Activated CD4-positive, alpha-beta T cell treated with anti-CD3 and anti-CD28 coated beads, Interleukin-2, amount 10 ng/mL, durations not matched to agents 7 days and 5 days (primary cell): ENCODE results near the gene IGFALS. TPM values are rescaled to one million over a fixed set of nuclear protein-coding genes. Genes with fewer than 3 reads are reported as not detected.

Experiments
- CTCF ChIA-PET: fragments of 350-600 bp; sonication (Branson Sonifier 250); formaldehyde crosslinking; loops from one replicate; lab custom pipeline; 2021; ENCODE audit warnings: antibody characterized with exemption; lab: Charles Lee
- POLR2A ChIA-PET: fragments of 350-600 bp; sonication (Branson Sonifier 250); formaldehyde crosslinking; loops from one replicate; lab custom pipeline; 2021; ENCODE audit warnings: antibody characterized with exemption; lab: Charles Lee
- DNase-seq: peaks from one replicate; pipeline ENCODE4 v3.0.0-alpha.2; 2020
- H3K27ac Mint-ChIP-seq: one replicate; pipeline ENCODE4 v1.8.0; 2021; ENCODE audit warnings: mild to moderate bottlenecking, moderate library complexity, mixed read lengths
- H3K27me3 Mint-ChIP-seq: one replicate; pipeline ENCODE4 v1.8.0; 2021; ENCODE audit warnings: mixed read lengths
- H3K36me3 Mint-ChIP-seq: one replicate; pipeline ENCODE4 v1.8.0; 2021; ENCODE audit warnings: low read depth, mixed read lengths
- H3K4me1 Mint-ChIP-seq: one replicate; pipeline ENCODE4 v1.8.0; 2021; ENCODE audit warnings: mixed read lengths
- H3K4me3 Mint-ChIP-seq: one replicate; pipeline ENCODE4 v1.8.0; 2021; ENCODE audit warnings: mild to moderate bottlenecking, moderate library complexity, mixed read lengths
- H3K9me3 Mint-ChIP-seq: one replicate; pipeline ENCODE4 v1.8.0; 2021; ENCODE audit warnings: mixed read lengths
- total RNA-seq, 2 experiments: library from RNA; stranded (reverse); gene quantifications; one replicate each; pipeline ENCODE4 v1.2.3, GENCODE V29; 2021

Gene IGFALS
- total RNA-seq, 2 experiments from 2014 or later = 0.15 TPM; not detected in 1

- CTCF ChIA-PET = interaction anchor here (0.6 to 2.6 kb wide), 3 partner anchors 10 to 160 kb away, joined by 3 to 5 read pairs (median 4); no protein-coding TSS in a partner anchor
- POLR2A ChIA-PET = no interaction called here
- DNase-seq = peak; percentile 15
Observed at GRCh38 chr16:1823821-1824220, 30.3 kb upstream of the IGFALS start.

GRCh38 chr16:1822801-1823200 is 29.3 kb upstream of the IGFALS start:
- ChIA-PET CTCF (no interaction called here), POLR2A (no interaction called here)
- Mint-ChIP-seq H3K27me3 (no peaks in the 10 kb centered on the region), H3K9me3 (no peaks in the 10 kb centered on the region), H3K4me3 (no peak overlapping the region), H3K36me3 (no peaks in the 10 kb centered on the region), H3K4me1 (peaks cover 22% of the 10 kb centered on the region), H3K27ac (no peak overlapping the region)
- DNase-seq = no peak

More at GRCh38 chr16:1823821-1824220, 30.3 kb upstream of the IGFALS start:
- H3K9me3 Mint-ChIP-seq = no peaks in the 10 kb centered on the region
- H3K36me3 Mint-ChIP-seq = no peaks in the 10 kb centered on the region
- peaks cover 30% of the 10 kb centered on the region for H3K4me1 Mint-ChIP-seq
- no peak overlapping the region for H3K4me3 Mint-ChIP-seq
- H3K27ac Mint-ChIP-seq = no peak overlapping the region
- H3K27me3 Mint-ChIP-seq = no peaks in the 10 kb centered on the region

DNA sequence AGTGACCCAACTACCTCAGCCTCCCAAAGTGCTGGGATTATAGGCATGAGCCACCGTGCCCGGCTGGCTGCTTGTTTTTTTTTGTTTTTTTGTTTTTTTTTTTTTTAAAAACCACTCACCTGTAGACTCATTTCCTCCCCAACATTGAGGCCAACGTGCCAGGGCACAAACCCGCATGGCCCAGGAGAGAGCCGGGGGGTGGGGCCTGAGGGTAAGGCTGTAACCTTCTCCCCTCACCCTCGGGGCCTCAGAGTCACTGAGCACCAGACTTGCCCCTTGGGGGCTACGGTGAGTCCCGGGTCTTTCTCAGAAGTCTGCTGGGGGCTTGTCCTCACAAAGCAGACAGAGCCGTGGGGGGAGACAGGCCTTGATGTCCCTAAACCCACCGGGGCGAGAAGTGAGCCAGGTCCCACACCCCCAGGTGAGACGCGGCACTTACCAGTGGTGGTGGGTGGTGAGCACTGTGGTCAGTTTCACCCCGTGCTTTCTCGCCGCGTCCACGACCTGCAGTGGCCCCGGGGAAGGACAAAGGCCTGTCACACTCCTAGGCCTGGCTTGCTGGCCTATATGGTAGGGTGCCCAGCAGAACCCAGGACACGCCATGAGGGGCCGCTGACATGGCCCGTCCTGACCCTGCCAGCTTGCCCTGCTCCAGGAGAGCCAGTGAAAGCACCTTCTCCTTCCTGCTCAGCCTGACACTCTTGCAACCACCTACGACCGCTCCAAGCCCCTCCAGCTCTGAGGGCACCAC is 28.5 kb upstream of the IGFALS start:
- Mint-ChIP-seq H3K36me3 (no peaks in the 10 kb centered on the region), H3K4me3 (no peak overlapping the region), H3K27me3 (no peaks in the 10 kb centered on the region), H3K4me1 (peaks cover 18% of the 10 kb centered on the region), H3K9me3 (no peaks in the 10 kb centered on the region), H3K27ac (no peak overlapping the region)
- CTCF ChIA-PET = interaction anchor here (0.5 kb wide), 1 partner anchor 622 kb away, joined by 3 read pairs; no protein-coding TSS in a partner anchor
- POLR2A ChIA-PET = no interaction called here
- DNase-seq = no peak

DNA sequence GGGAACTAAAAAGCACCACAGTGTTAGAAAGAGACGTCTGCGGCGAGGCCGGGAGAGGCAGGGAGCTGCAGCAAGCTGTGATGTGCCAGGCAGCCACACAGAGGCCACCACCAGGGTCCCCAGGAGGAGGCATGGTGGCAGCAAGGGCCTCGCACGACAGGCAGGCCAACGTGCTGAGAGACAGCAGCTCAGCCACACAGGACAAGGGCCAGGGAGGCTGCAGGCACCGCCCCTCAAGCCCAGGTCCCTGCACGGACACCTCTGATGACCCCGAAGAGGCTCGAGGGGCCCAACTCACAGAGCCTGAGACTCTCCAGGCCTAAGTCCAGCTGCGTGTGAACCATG is 27.4 kb upstream of the IGFALS start:
- H3K27ac Mint-ChIP-seq = no peak overlapping the region
- no peak for DNase-seq
- no peaks in the 10 kb centered on the region for H3K36me3 Mint-ChIP-seq
- no peaks in the 10 kb centered on the region for H3K9me3 Mint-ChIP-seq
- ChIA-PET CTCF (no interaction called here), POLR2A (no interaction called here)
- no peaks in the 10 kb centered on the region for H3K27me3 Mint-ChIP-seq
- no peak overlapping the region for H3K4me3 Mint-ChIP-seq
- H3K4me1 Mint-ChIP-seq = peaks cover 18% of the 10 kb centered on the region

DNA sequence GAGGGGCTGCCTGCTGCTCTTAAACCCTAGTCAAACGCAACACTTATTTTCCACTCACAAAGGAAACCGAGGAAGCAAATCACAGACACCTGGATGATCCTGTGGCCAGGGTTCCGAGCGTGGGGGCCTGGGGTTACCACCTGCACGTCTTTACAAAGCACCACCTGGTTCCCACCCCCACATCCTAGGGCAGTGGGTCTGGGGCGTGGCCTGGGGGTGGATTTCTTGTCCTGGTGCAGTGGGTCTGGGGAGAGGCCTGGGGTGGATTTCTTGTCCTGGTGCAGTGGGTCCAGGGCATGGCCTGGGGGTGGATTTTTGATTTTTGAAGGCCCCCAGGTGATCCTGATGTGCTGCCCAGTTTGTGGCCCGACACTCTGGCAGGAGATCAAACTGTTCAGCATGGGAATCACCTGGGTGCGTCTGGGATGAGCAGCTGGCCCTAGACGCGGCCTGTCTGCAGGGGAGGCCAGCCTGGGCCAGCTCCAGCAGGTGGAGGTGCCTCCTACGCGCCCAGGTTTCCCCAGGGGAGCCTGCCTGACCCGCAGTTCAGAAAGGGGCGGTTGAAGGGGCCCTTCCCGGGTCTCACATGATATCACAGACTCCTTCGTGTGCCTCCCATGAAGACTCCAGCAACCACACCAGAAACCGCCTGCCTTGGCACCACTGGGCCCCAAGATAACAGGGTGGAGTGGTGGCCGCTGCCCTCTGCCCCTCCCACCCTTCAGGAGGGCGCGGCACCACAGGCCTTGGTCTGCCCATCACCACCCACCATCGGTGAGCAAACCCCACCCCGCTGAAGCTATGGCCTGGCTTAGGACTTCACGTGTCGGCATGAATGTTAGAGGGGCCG is 26.8 kb upstream of the IGFALS start:
- ChIA-PET CTCF (no interaction called here), POLR2A (interaction anchor here (0.7 kb wide), 1 partner anchor 46 kb away, joined by 3 read pairs; no protein-coding TSS in a partner anchor)
- Mint-ChIP-seq H3K9me3 (no peaks in the 10 kb centered on the region), H3K4me3 (no peak overlapping the region), H3K27ac (no peak overlapping the region), H3K27me3 (no peaks in the 10 kb centered on the region), H3K4me1 (peaks cover 12% of the 10 kb centered on the region), H3K36me3 (peaks cover 4% of the 10 kb centered on the region)
- DNase-seq = no peak

DNA sequence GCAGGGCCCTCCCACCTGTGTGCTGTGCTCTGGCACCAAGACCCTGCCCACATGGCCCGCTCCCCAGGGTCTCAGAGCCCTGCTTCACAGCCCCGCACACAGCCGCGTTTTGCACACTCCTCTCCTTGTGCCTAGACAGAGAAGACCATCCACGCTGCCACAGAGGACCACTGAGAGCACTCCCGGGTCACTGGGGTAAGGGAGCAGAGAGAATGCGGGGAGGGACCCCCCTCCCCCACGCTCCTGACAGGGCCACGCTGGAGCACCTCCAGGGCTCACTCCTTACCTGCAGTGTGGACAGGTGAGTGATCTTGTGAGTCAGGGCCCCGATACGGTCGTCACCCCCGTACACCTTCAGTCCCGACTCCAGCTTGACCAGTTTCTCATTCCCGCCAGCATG is 26.1 kb upstream of the IGFALS start:
- ChIA-PET POLR2A (interaction anchor here (0.7 kb wide), 1 partner anchor 47 kb away, joined by 3 read pairs; no protein-coding TSS in a partner anchor), CTCF (no interaction called here)
- DNase-seq = no peak
- Mint-ChIP-seq H3K27me3 (no peaks in the 10 kb centered on the region), H3K4me3 (no peak overlapping the region), H3K36me3 (peaks cover 7% of the 10 kb centered on the region), H3K4me1 (peaks cover 9% of the 10 kb centered on the region), H3K27ac (no peak overlapping the region), H3K9me3 (no peaks in the 10 kb centered on the region)

GRCh38 chr16:1818873-1819525 is 25.5 kb upstream of the IGFALS start:
- H3K9me3 Mint-ChIP-seq = no peaks in the 10 kb centered on the region
- H3K27ac Mint-ChIP-seq = no peak overlapping the region
- CTCF ChIA-PET = no interaction called here
- POLR2A ChIA-PET = no interaction called here
- DNase-seq = no peak
- no peak overlapping the region for H3K4me3 Mint-ChIP-seq
- H3K36me3 Mint-ChIP-seq = peaks cover 7% of the 10 kb centered on the region
- H3K4me1 Mint-ChIP-seq = peaks cover 4% of the 10 kb centered on the region
- no peaks in the 10 kb centered on the region for H3K27me3 Mint-ChIP-seq

- Mint-ChIP-seq H3K4me3 (no peak overlapping the region), H3K36me3 (peaks cover 12% of the 10 kb centered on the region), H3K27me3 (no peaks in the 10 kb centered on the region), H3K27ac (no peak overlapping the region), H3K4me1 (no peaks in the 10 kb centered on the region), H3K9me3 (no peaks in the 10 kb centered on the region)
- ChIA-PET POLR2A (no interaction called here), CTCF (no interaction called here)
- DNase-seq = no peak
Observed at GRCh38 chr16:1818204-1818872, 24.8 kb upstream of the IGFALS start.

GRCh38 chr16:1817716-1818115 is 24.2 kb upstream of the IGFALS start:
- no peak for DNase-seq
- ChIA-PET POLR2A (no interaction called here), CTCF (no interaction called here)
- Mint-ChIP-seq H3K36me3 (peaks cover 12% of the 10 kb centered on the region), H3K4me3 (no peak overlapping the region), H3K27me3 (no peaks in the 10 kb centered on the region), H3K27ac (no peak overlapping the region), H3K4me1 (peaks cover 3% of the 10 kb centered on the region), H3K9me3 (no peaks in the 10 kb centered on the region)

DNA sequence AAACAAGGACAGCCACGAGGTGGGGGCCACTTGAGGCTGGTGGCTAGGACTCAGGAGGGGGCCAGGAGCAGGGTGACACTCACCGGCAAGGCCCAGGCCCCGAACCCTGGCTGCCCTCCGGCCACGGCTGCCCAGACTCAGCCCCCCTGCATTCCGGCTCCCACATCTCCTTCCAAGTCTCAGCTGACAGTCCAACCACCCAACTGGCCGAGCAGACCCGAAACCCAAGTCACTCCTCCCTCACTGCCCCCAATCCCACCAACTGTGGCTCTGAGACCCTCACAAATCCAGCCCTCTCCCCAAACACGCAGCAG is 23.7 kb upstream of the IGFALS start:
- no peaks in the 10 kb centered on the region for H3K27me3 Mint-ChIP-seq
- peaks cover 5% of the 10 kb centered on the region for H3K4me1 Mint-ChIP-seq
- POLR2A ChIA-PET = no interaction called here
- CTCF ChIA-PET = no interaction called here
- DNase-seq = no peak
- no peak overlapping the region for H3K4me3 Mint-ChIP-seq
- H3K27ac Mint-ChIP-seq = no peak overlapping the region
- H3K36me3 Mint-ChIP-seq = peaks cover 12% of the 10 kb centered on the region
- no peaks in the 10 kb centered on the region for H3K9me3 Mint-ChIP-seq

GRCh38 chr16:1816396-1817275 is 23.1 kb upstream of the IGFALS start:
- no peak overlapping the region for H3K4me3 Mint-ChIP-seq
- ChIA-PET POLR2A (no interaction called here), CTCF (no interaction called here)
- H3K27me3 Mint-ChIP-seq = no peaks in the 10 kb centered on the region
- H3K9me3 Mint-ChIP-seq = no peaks in the 10 kb centered on the region
- peaks cover 5% of the 10 kb centered on the region for H3K4me1 Mint-ChIP-seq
- H3K27ac Mint-ChIP-seq = no peak overlapping the region
- H3K36me3 Mint-ChIP-seq = peaks cover 12% of the 10 kb centered on the region
- DNase-seq = no peak

GRCh38 chr16:1815461-1815860 is 22.0 kb upstream of the IGFALS start:
- POLR2A ChIA-PET = no interaction called here
- Mint-ChIP-seq H3K4me1 (peaks cover 5% of the 10 kb centered on the region), H3K9me3 (no peaks in the 10 kb centered on the region), H3K36me3 (peaks cover 12% of the 10 kb centered on the region), H3K4me3 (no peak overlapping the region), H3K27ac (no peak overlapping the region), H3K27me3 (no peaks in the 10 kb centered on the region)
- CTCF ChIA-PET = no interaction called here
- DNase-seq = no peak
